ENCODE measurements around the gene SPI1. TPM values are rescaled to one million over a fixed set of nuclear protein-coding genes. Genes with fewer than 3 reads are reported as not detected.

SPI1 gene
- total and polyA plus RNA-seq, 2 donors (not counting 3 experiments of a cell fraction or from before 2014, with no cell fraction given) = not detected

- Histone ChIP-seq H3K36me3 (ENCODE audit: control insufficient read depth in 2 of 2, extremely low read depth in 1 of 2, insufficient read depth in 2 of 2, low read length in 2 of 2) (no peaks in the 10 kb centered on the region), H3K9me1 (replicated peaks; ENCODE audit: control insufficient read depth, extremely low read depth, insufficient read depth, low read length) (no peaks in the 10 kb centered on the region), H3K4me3 (replicated peaks in 1 of 3; ENCODE audit: insufficient read depth in 1 of 3, low read depth in 1 of 3, low read length in 3 of 3) (no peak overlapping the region), H3K4me1 (ENCODE audit: control insufficient read depth, extremely low read depth, insufficient read depth, low read length) (peaks cover 9% of the 10 kb centered on the region), H3K4me2 (ENCODE audit: insufficient read depth, low read length) (no peak overlapping the region), H3K9ac (replicated peaks; ENCODE audit: extremely low read depth, insufficient read depth, low read length) (no peak overlapping the region), H3K27me3 (ENCODE audit: control insufficient read depth in 2 of 2, insufficient read depth in 2 of 2, low read length in 2 of 2) (no peaks in the 10 kb centered on the region), H4K20me1 (replicated peaks; ENCODE audit: control insufficient read depth, extremely low read depth, insufficient read depth, low read length) (no peaks in the 10 kb centered on the region), H3K9me3 (replicated peaks; ENCODE audit: control insufficient read depth, insufficient read depth, low read length) (no peaks in the 10 kb centered on the region), H2AFZ (ENCODE audit: low read depth, low read length) (no peak overlapping the region), H3K27ac (ENCODE audit: insufficient read depth, low read depth, low read length) (no peak overlapping the region), H3K79me2 (ENCODE audit: control insufficient read depth, insufficient read depth, low read length) (no peaks in the 10 kb centered on the region)
- DNase-seq (ENCODE audit: low read depth, low spot score) (no peak), FAIRE-seq (no peak)
- TF ChIP-seq POLR2AphosphoS5 (IDR thresholded peaks at IDR 0.05; ENCODE audit: insufficient read depth, low read depth, low read length) (no peak), POLR2A (IDR thresholded peaks at IDR 0.05; ENCODE audit: low read depth, low read length) (no peak), CTCF (IDR thresholded peaks at IDR 0.05; ENCODE audit: extremely low read depth in 1 of 2, insufficient read depth in 1 of 2, low read depth in 1 of 2, low read length in 2 of 2) (no peak), GATA2 (IDR thresholded peaks at IDR 0.05; ENCODE audit: insufficient read depth, insufficient read length, low read depth, low read length) (no peak), EZH2 (IDR thresholded peaks at IDR 0.05; ENCODE audit: borderline replicate concordance, low read depth, low read length, severe bottlenecking) (no peak), FOS (IDR thresholded peaks at IDR 0.05; ENCODE audit: borderline replicate concordance, insufficient read depth, low read length) (no peak), MAX (IDR thresholded peaks at IDR 0.05; ENCODE audit: insufficient read depth, insufficient read length) (no peak), MYC (IDR thresholded peaks at IDR 0.05; ENCODE audit: low read depth, low read length) (no peak)
- intact Hi-C loops (cut with micrococcal nuclease) (no loop called here), dilution Hi-C loops (cut with MboI; ENCODE audit: extremely low pct_ligation_motif_present, low sequenced_read_pairs) (no loop called here)
- BruUV-seq (replicated peaks) = no TSS peak
- ChIA-PET POLR2A (no interaction called here), CTCF (interaction anchor here (1.5 to 4.7 kb wide), 3 partner anchors 21 to 35 kb away, joined by 12 to 148 read pairs (median 74); partner anchors contain the start of gene SLC39A13)
Observed at GRCh38 chr11:47375546-47376085, 2.7 kb downstream of the SPI1 start.
